Activated CD8-positive, alpha-beta memory T cell treated with anti-CD3 and anti-CD28 coated beads for 36 hours (primary cell): ENCODE data around the gene JOSD2. TPM values are rescaled to one million over a fixed set of nuclear protein-coding genes. Genes with fewer than 3 reads are reported as not detected.
"Not testable (repeated sequence)": the region's sequence is repeated elsewhere in the genome, so short reads cannot be mapped to it uniquely, and the experiment has no call there.

Source experiments
- CTCF ChIA-PET: fragments of 350-600 bp; sonication (Branson Sonifier 250); formaldehyde crosslinking; loops from one replicate; lab custom pipeline; 2021; ENCODE audit warnings: antibody characterized with exemption; lab: Charles Lee
- POLR2A ChIA-PET: fragments of 350-600 bp; sonication (Branson Sonifier 250); formaldehyde crosslinking; loops from one replicate; lab custom pipeline; 2021; ENCODE audit warnings: antibody characterized with exemption; lab: Charles Lee
- total RNA-seq, 2 experiments: library from RNA; stranded (reverse); gene quantifications; one replicate each; pipeline ENCODE4 v1.2.3, GENCODE V29; 2021

JOSD2 gene
- total RNA-seq, 2 experiments from 2014 or later = 40.0 to 44.8 TPM

- CTCF ChIA-PET = no interaction called here
- POLR2A ChIA-PET = no interaction called here
Measured at GRCh38 chr19:50548191-50549058, 37.4 kb upstream of the JOSD2 start.

- CTCF ChIA-PET = no interaction called here
Measured at GRCh38 chr19:50547385-50548190, 36.6 kb upstream of the JOSD2 start.

DNA sequence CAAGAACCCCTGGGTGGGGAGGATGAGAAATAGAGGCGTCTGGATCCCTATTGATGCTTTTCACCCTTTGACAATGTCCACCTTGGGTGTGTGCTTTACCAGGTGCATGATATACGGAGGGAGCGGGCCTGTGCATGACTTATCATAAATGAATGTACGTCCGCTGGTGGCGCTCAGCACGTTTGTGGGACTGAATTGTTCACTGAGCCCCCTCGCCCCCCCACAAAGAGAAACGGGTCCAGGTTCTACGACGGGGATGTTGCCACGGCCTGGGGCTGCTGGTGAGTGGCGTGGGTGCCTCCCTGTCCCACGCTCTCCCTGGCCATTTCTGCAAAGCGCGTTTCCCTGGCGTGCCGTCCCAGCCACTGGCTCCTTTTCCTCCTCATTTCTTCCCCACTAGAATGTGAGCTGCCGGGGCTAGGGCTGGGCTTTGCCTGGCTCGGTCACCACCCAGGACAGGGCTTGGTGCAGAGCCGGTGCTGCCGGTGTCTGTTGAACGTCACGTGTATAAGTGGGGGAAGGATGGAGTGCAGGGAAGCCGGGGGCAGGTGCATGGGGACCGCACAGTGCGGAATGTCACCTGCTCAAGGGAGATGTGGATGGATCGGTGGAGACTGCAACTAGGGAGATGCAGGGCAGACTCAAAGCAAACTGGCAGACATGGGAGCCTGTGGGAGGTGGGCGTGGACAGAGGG, 35.7 kb upstream of the JOSD2 start:
- CTCF ChIA-PET = no interaction called here
- POLR2A ChIA-PET = no interaction called here

More at GRCh38 chr19:50547385-50548190, 36.6 kb upstream of the JOSD2 start:
- POLR2A ChIA-PET = no interaction called here

DNA sequence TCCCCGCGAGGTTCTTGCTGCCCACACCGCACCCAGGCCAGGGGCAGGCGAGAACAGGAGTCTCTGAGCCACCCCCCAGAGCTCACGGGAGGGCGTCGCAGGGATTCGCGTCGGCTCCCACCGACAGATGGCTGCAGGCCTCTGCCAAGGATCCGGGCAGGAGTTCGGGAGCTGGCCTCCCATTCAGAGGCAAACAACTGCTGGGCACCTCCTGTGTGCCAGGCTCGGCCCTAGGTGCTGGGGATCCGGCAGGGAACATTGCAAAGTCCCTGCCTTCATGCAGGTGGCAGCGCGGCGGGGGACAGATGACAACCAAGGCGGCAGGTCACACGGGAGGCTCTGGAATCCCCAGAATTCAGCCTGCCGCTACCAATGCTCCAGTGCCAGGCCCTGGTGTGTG, 32.0 kb upstream of the JOSD2 start:
- POLR2A ChIA-PET = no interaction called here

DNA sequence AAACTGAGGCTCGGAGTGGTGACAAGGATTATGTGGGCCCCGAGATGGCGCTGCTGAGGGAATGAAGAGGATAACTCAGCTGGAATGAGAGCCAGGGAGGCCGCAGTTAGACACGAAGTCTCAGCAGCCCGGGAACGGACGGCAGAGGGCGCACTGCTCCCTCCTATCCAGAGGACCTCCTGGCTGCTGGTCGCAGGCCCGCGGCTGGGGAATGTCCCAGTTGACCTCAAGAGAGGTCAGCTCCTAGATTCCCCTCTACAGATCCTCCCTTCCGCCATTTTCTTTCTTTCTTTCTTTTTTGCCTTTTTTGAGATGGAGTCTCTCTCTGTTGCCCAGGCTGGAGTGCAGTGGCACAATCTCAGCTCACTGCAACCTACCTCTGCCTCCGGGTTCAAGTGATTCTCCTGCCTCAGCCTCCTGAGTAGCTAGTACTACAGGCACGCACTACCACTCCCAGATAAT, 26.8 kb upstream of the JOSD2 start:
- ChIA-PET POLR2A (no interaction called here), CTCF (interaction anchor here (0.6 to 2.2 kb wide), 9 partner anchors 9 to 384 kb away, joined by 3 to 9 read pairs (median 4); no protein-coding TSS in a partner anchor)

More for the DNA sequence above, 32.0 kb upstream of the JOSD2 start:
- CTCF ChIA-PET = interaction anchor here (0.7 kb wide), 1 partner anchor 39 kb away, joined by 3 read pairs; no protein-coding TSS in a partner anchor

DNA sequence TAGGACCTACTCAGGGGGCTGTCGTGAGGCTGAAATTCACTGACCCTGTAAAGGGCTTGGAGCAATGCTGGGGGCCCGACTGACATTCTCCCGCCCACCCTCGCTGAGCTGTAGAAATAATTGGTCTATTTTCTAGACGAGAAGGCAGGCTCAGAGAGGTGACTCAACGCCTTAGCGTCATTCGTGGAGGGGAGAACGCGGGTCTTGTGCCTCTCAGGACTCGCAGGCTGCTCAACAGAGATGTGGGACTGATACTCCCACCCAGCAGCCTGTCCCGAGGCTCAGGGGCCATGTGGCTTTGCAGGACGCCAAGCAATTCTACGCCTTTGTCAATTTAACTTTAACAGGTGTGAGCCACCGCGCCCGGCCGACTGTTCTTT, 26.3 kb upstream of the JOSD2 start:
- POLR2A ChIA-PET = no interaction called here
- CTCF ChIA-PET = interaction anchor here (0.6 to 2.2 kb wide), 8 partner anchors 8 to 385 kb away, joined by 3 to 9 read pairs (median 5); no protein-coding TSS in a partner anchor

DNA sequence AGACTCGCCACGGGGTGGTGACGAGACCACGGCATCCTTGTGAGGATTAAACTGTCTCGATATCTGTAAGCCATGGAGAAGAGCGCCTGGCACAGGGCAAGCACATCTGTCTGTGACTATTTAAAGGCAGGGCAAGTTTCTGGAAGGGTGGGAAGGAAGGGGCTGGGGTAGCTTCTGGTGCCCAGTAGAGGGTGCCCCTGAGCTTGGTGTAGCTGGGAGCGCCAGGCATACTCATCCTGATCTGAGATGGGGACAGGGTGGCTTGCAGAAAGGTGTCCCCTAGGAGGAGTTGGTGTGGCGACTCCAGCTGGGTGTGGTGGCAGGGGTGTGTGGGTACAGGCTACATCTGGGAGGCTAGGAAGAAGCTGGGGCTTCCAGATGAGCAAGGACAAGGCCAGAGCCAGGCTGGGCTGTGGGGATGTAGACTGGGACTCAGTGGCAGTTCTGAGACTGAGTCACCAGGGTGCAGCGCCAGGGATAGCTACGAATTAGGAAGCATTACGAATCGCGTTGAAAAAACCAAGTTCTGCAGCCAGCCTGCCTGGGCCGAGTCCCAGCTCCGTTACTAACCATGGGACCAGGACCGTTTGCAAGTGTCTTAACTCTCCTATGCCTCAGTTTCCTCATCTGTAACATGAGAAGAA, 25.8 kb upstream of the JOSD2 start:
- ChIA-PET POLR2A (no interaction called here), CTCF (interaction anchor here (0.9 to 2.2 kb wide), 5 partner anchors 8 to 248 kb away, joined by 4 to 9 read pairs (median 6); no protein-coding TSS in a partner anchor)

DNA sequence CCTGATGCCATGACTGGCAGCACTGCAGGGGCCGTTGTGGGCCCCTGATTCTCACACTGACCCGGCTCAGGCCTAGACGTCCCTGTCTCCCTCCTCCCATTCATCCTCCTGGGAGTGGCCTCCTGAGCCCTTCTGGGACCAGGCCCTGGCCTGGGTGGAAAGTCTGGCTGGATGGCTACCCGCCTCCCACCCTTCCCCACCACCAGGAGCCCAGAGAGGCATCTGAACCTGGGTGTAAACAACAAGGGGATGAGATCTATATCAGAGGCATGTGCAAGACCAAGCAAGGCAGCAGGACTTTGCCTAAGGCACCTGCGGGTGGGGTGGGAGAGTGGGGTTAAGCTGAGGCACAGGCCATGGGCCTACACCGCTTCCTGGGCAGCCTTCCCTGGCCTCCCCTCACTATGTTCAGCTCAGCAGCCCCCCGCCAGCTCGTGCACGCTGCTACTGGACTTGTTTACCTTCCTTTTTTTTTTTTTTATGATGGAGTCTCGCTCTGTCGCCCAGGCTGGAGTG, 24.7 kb upstream of the JOSD2 start:
- ChIA-PET CTCF (interaction anchor here (0.9 kb wide), 1 partner anchor 72 kb away, joined by 4 read pairs; no protein-coding TSS in a partner anchor), POLR2A (no interaction called here)

DNA sequence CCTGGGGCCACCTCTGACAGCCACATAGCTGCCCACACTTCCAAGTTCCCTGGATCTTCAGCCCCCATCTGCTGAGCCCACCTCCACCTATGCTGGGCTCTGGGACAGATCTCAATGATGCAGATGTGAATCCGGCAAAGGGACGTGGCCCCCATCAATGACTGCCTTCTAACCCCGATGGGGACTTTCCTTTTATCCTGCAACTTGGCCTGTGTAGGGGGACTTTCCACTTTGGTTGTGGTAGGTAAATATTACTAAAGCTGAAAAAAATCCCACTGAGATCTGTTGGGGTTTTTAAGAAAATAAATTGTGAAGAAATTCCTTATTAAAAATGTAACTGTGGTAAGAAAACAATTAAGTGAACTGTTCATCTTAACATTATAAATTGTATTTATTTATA, 23.5 kb upstream of the JOSD2 start:
- ChIA-PET POLR2A (no interaction called here), CTCF (interaction anchor here (2.2 kb wide), 1 partner anchor 22 kb away, joined by 8 read pairs; no protein-coding TSS in a partner anchor)

GRCh38 chr19:50532952-50533351, 22.0 kb upstream of the JOSD2 start:
- CTCF ChIA-PET = interaction anchor here (1.0 to 2.2 kb wide), 2 partner anchors 11 to 23 kb away, joined by 3 to 8 read pairs; no protein-coding TSS in a partner anchor
- POLR2A ChIA-PET = no interaction called here

GRCh38 chr19:50531171-50531612, 20.2 kb upstream of the JOSD2 start:
- POLR2A ChIA-PET = no interaction called here
- CTCF ChIA-PET = no interaction called here

GRCh38 chr19:50528052-50528451, 17.1 kb upstream of the JOSD2 start:
- CTCF ChIA-PET, POLR2A ChIA-PET: not testable (repeated sequence)

GRCh38 chr19:50522881-50523280, 11.9 kb upstream of the JOSD2 start:
- CTCF ChIA-PET = interaction anchor here (0.7 kb wide), 1 partner anchor 11 kb away, joined by 3 read pairs; no protein-coding TSS in a partner anchor

GRCh38 chr19:50520822-50521465, 10.0 kb upstream of the JOSD2 start:
- ChIA-PET CTCF (no interaction called here), POLR2A (no interaction called here)

More at GRCh38 chr19:50522881-50523280, 11.9 kb upstream of the JOSD2 start:
- POLR2A ChIA-PET = no interaction called here

GRCh38 chr19:50519006-50519575, 8.1 kb upstream of the JOSD2 start:
- CTCF ChIA-PET = no interaction called here
- POLR2A ChIA-PET = no interaction called here

GRCh38 chr19:50518091-50519005, 7.4 kb upstream of the JOSD2 start:
- ChIA-PET POLR2A (no interaction called here), CTCF (interaction anchor here (0.8 kb wide), 1 partner anchor 38 kb away, joined by 3 read pairs; no protein-coding TSS in a partner anchor)
